RWPE1 (cell line): Measurements from ENCODE around the gene PRR20G.
"Not testable (repeated sequence)": the region's sequence is repeated elsewhere in the genome, so short reads cannot be mapped to it uniquely, and the experiment has no call there.

Experiments used
- CTCF ChIA-PET: fragments of 350-600 bp; sonication (Branson Sonifier 250); formaldehyde crosslinking; extraction: SDS; loops from one replicate; lab custom pipeline; 2021; lab: Yijun Ruan, JAX
- POLR2A ChIA-PET: fragments of 400-600 bp; formaldehyde crosslinking; extraction: SDS; loops from one replicate; lab custom pipeline; 2020; ENCODE audit warnings: antibody characterized with exemption; ENCODE audit not compliant: low non-redundant PET; lab: Yijun Ruan, JAX
- DNase-seq: peaks from one replicate; pipeline ENCODE4 v3.0.0; 2012; ENCODE audit warnings: low spot score
- H3K27ac ChIP-seq: fragments of 450-650 bp; 2 replicates; pipeline ENCODE4 v1.5.1; 2017
- CTCF ChIP-seq: fragments of 450-650 bp; conservative IDR thresholded peaks from 2 replicates; pipeline ENCODE4 v1.5.1; 2017; ENCODE audit warnings: low read depth, mild to moderate bottlenecking

PRR20G gene

GRCh38 chr3:127306361-127307111, 18.7 kb upstream of the PRR20G start:
- DNase-seq = no peak
- POLR2A ChIA-PET = no interaction called here
- H3K27ac ChIP-seq = no peak overlapping the region
- no peak for TF ChIP-seq CTCF
- CTCF ChIA-PET = interaction anchor here (0.6 to 0.7 kb wide), 2 partner anchors 9 to 107 kb away, joined by 3 to 4 read pairs; no protein-coding TSS in a partner anchor

- ChIA-PET POLR2A (no interaction called here), CTCF (interaction anchor here (0.6 kb wide), 1 partner anchor 106 kb away, joined by 3 read pairs; no protein-coding TSS in a partner anchor)
- TF ChIP-seq CTCF = no peak
These were observed 17.7 kb upstream of the PRR20G start for GRCh38 chr3:127305499-127306060.

DNA sequence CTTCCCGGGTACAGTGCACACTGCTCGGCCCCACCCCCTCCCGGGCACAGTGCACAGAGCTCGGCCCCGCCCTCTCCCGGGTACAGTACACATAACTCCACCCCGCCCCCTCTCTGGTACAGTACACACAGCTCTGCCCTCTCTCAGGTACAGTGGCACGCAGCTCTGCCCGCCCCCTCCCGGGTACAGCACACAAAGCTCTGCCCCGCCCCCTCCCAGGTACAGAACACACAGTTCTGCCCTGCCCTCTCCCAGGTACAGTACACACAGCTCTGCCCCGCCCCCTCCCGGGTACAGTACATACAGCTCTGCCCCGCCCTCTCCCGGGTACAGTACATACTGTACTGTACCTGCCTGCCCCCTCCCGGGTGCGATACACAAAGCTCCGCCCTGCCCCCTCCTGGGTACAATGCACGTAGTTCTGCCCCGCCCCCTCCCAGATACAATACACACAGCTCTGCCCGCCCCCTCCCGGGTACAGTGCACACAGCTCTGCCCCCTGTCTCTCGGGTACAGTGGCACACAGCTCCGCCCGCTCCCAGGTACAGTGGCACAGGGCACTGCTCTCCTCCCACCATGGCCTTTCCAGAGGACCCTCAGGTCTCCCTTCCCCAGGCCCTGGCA, 16.4 kb upstream of the PRR20G start:
- H3K27ac ChIP-seq = peak overlapping the region; percentile 68
- POLR2A ChIA-PET = no interaction called here
- TF ChIP-seq CTCF = no peak
- CTCF ChIA-PET = interaction anchor here (0.6 to 1.7 kb wide), 5 partner anchors 12 to 551 kb away, joined by 3 to 7 read pairs (median 4); no protein-coding TSS in a partner anchor
- DNase-seq = peak; percentile 63

More at GRCh38 chr3:127305499-127306060, 17.7 kb upstream of the PRR20G start:
- no peak for DNase-seq
- no peak overlapping the region for H3K27ac ChIP-seq

DNA sequence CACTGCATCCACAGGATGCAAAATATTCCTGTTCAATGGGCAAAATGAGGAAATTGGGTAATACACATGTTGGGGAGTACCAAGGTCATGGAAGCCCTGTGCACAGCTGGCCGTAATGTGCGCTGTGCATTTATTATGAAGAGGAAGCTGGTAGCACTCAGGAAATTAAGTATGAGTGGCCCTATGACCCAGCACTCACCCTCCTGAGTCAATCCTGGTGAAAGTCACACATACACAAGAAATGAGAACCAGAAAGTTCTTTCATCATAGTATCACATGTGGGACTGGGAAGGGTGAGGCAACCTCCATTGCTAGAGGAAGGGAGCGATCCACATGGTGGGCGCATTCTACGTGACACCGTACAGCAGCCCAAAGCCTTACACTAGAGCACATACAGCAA, 11.4 kb upstream of the PRR20G start:
- no peak for DNase-seq
- no peak for TF ChIP-seq CTCF
- CTCF ChIA-PET = no interaction called here
- H3K27ac ChIP-seq = no peak overlapping the region
- POLR2A ChIA-PET = no interaction called here

- POLR2A ChIA-PET = no interaction called here
- CTCF ChIA-PET = interaction anchor here (0.6 kb wide), 1 partner anchor 10 kb away, joined by 4 read pairs; no protein-coding TSS in a partner anchor
- TF ChIP-seq CTCF = no peak
- no peak for DNase-seq
- H3K27ac ChIP-seq = no peak overlapping the region
These were observed 9.1 kb upstream of the PRR20G start for GRCh38 chr3:127296959-127297358.

DNA sequence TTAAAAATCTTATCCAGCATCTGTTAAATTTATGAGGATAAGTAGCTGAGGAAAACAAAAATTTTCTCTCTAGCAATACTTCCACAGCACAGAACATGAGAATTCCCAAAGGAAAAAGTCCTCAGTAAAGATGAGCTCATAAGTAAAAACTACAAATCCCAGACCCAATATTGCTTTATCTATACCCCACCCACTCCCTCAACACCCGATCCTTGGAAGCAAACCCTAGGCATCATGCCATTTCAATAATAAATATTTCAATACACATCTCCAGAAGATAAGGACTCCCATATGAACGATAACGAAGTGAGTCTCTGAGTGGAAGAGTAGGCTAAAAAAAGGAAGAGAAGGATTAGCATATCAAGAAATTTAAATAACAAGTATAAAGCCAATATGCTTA, 8.3 kb upstream of the PRR20G start:
- ChIA-PET POLR2A (no interaction called here), CTCF (no interaction called here)
- DNase-seq = no peak
- H3K27ac ChIP-seq = no peak overlapping the region
- TF ChIP-seq CTCF = no peak

- DNase-seq, CTCF ChIA-PET, H3K27ac ChIP-seq, POLR2A ChIA-PET: not testable (repeated sequence)
These were observed 5.8 kb upstream of the PRR20G start for GRCh38 chr3:127293650-127294049.
